Measurements from ENCODE around the gene ASCC3.
A peak's percentile ranks its signal among the peaks of the same experiment; 100 is the strongest.

ASCC3 gene

GRCh38 chr6:100810015-100810414, 71.1 kb downstream of the ASCC3 start:
- H3K36me3 ChIP-seq (ENCODE audit: control insufficient read depth in 4 of 4, insufficient read depth in 4 of 4, low read length in 3 of 4): peaks cover 0 to 7% (median 5%) of the 10 kb centered on the region in 4 experiments
- no peak overlapping the region for H3K4me3 ChIP-seq (ENCODE audit: control insufficient read depth in 1 of 7, extremely low read depth in 1 of 7, insufficient read depth in 4 of 7, low read depth in 2 of 7, low read length in 6 of 7)
- ChIA-PET CTCF (no interaction called here), POLR2A (no interaction called here)
- no peaks in the 10 kb centered on the region for H3K27me3 ChIP-seq (replicated peaks in 2 of 5; ENCODE audit: control insufficient read depth in 4 of 5, insufficient read depth in 5 of 5, low read length in 4 of 5)
- H3K27ac ChIP-seq (ENCODE audit: insufficient read depth in 1 of 2, low read depth in 1 of 2, low read length in 2 of 2, poor library complexity in 1 of 2, severe bottlenecking in 2 of 2): no peak overlapping the region
- no peaks in the 10 kb centered on the region for H3K9me3 ChIP-seq (ENCODE audit: control extremely low read depth in 1 of 5, control insufficient read depth in 4 of 5, insufficient read depth in 2 of 5, low read depth in 1 of 5, low read length in 4 of 5)
- no peak for DNase-seq
- 100% methylated on average over 2 of the region's 2 CpGs for WGBS (ENCODE audit: insufficient coverage)
- H3K4me1 ChIP-seq (ENCODE audit: control extremely low read depth in 1 of 4, control insufficient read depth in 4 of 4, insufficient read depth in 4 of 4, low read length in 3 of 4): peaks cover 0 to 3% (median 1%) of the 10 kb centered on the region in 4 experiments

DNA sequence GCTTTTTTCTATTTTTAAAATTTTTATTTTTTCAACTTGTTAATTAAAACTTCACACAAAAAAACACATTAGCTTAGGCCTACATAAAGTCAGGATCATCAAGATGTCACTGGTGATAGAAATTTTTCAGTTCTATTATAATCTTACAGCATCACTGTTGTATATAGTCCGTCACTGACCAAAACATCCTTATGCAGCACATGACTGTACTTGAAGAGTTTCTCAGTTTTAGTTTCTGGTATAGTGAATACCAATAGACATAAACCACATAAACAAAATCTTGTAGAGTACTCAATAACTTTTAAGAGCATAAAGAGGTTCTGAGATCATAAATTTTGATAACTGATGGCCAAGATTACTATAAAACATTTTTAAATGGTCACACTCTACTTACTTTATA, 71.8 kb downstream of the ASCC3 start:
- no peak for DNase-seq
- H3K27me3 ChIP-seq (replicated peaks in 2 of 5; ENCODE audit: control insufficient read depth in 4 of 5, insufficient read depth in 5 of 5, low read length in 4 of 5): no peaks in the 10 kb centered on the region
- ChIA-PET CTCF (no interaction called here), POLR2A (no interaction called here)
- peaks cover 0 to 11% (median 9%) of the 10 kb centered on the region in 4 experiments for H3K36me3 ChIP-seq (ENCODE audit: control insufficient read depth in 4 of 4, insufficient read depth in 4 of 4, low read length in 3 of 4)
- peaks cover 0 to 3% (median 1%) of the 10 kb centered on the region in 4 experiments for H3K4me1 ChIP-seq (ENCODE audit: control extremely low read depth in 1 of 4, control insufficient read depth in 4 of 4, insufficient read depth in 4 of 4, low read length in 3 of 4)
- no peaks in the 10 kb centered on the region for H3K9me3 ChIP-seq (ENCODE audit: control extremely low read depth in 1 of 5, control insufficient read depth in 4 of 5, insufficient read depth in 2 of 5, low read depth in 1 of 5, low read length in 4 of 5)
- H3K4me3 ChIP-seq (ENCODE audit: control insufficient read depth in 1 of 7, extremely low read depth in 1 of 7, insufficient read depth in 4 of 7, low read depth in 2 of 7, low read length in 6 of 7): no peak overlapping the region
- no peak overlapping the region for H3K27ac ChIP-seq (ENCODE audit: insufficient read depth in 1 of 2, low read depth in 1 of 2, low read length in 2 of 2, poor library complexity in 1 of 2, severe bottlenecking in 2 of 2)
- WGBS (ENCODE audit: insufficient coverage): no CpG with 5 or more reads among the region's 1 CpG

DNA sequence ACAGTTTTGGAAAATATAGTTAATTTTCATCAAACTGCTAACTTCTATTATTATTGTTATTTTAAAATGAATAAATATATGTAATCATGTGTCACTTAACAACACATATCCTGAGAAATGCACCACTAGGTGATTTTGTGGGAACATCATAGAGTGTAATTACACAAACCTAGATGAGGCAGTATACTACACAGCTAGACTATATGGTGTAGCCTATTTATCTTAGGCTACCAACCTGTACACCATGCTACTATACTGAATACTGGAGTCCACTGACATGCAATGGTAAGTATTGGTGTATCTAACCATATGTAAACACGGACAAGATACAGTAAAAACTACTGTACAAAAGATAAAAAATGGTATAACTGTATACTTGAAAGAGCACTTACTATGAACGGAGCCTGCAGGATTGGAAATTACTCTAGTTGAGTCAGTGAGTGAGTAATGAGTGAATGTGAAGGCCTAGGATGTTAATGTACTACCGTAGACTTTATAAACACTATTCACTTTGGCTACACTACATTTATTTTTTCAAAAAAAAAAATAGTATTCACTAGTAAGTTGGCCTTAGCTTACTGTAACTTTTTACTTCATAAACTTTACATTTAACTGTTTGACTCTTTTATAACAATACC, 72.4 kb downstream of the ASCC3 start:
- Histone ChIP-seq H3K36me3 (ENCODE audit: control insufficient read depth in 4 of 4, insufficient read depth in 4 of 4, low read length in 3 of 4) (peaks cover 0 to 11% (median 9%) of the 10 kb centered on the region in 4 experiments), H3K27ac (ENCODE audit: insufficient read depth in 1 of 2, low read depth in 1 of 2, low read length in 2 of 2, poor library complexity in 1 of 2, severe bottlenecking in 2 of 2) (no peak overlapping the region), H3K4me3 (ENCODE audit: control insufficient read depth in 1 of 7, extremely low read depth in 1 of 7, insufficient read depth in 4 of 7, low read depth in 2 of 7, low read length in 6 of 7) (no peak overlapping the region), H3K9me3 (ENCODE audit: control extremely low read depth in 1 of 5, control insufficient read depth in 4 of 5, insufficient read depth in 2 of 5, low read depth in 1 of 5, low read length in 4 of 5) (no peaks in the 10 kb centered on the region), H3K27me3 (replicated peaks in 2 of 5; ENCODE audit: control insufficient read depth in 4 of 5, insufficient read depth in 5 of 5, low read length in 4 of 5) (no peaks in the 10 kb centered on the region), H3K4me1 (ENCODE audit: control extremely low read depth in 1 of 4, control insufficient read depth in 4 of 4, insufficient read depth in 4 of 4, low read length in 3 of 4) (peaks cover 0 to 8% (median 2%) of the 10 kb centered on the region in 4 experiments)
- ChIA-PET POLR2A (no interaction called here), CTCF (no interaction called here)
- WGBS (ENCODE audit: insufficient coverage): 100% methylated on average over 1 of the region's 3 CpGs
- DNase-seq: no peak

- Histone ChIP-seq H3K9me3 (ENCODE audit: control extremely low read depth in 1 of 5, control insufficient read depth in 4 of 5, insufficient read depth in 2 of 5, low read depth in 1 of 5, low read length in 4 of 5) (no peaks in the 10 kb centered on the region), H3K4me1 (ENCODE audit: control extremely low read depth in 1 of 4, control insufficient read depth in 4 of 4, insufficient read depth in 4 of 4, low read length in 3 of 4) (peaks cover 0 to 10% (median 4%) of the 10 kb centered on the region in 4 experiments), H3K4me3 (ENCODE audit: control insufficient read depth in 1 of 7, extremely low read depth in 1 of 7, insufficient read depth in 4 of 7, low read depth in 2 of 7, low read length in 6 of 7) (no peak overlapping the region), H3K27ac (ENCODE audit: insufficient read depth in 1 of 2, low read depth in 1 of 2, low read length in 2 of 2, poor library complexity in 1 of 2, severe bottlenecking in 2 of 2) (no peak overlapping the region), H3K27me3 (replicated peaks in 2 of 5; ENCODE audit: control insufficient read depth in 4 of 5, insufficient read depth in 5 of 5, low read length in 4 of 5) (no peaks in the 10 kb centered on the region), H3K36me3 (ENCODE audit: control insufficient read depth in 4 of 4, insufficient read depth in 4 of 4, low read length in 3 of 4) (peaks cover 0 to 11% (median 5%) of the 10 kb centered on the region in 4 experiments)
- DNase-seq: peak in 1 of 3 donors; percentile 15
- CTCF ChIA-PET: interaction anchor here (1.0 kb wide), 1 partner anchor 15 kb away, joined by 3 read pairs; no protein-coding TSS in a partner anchor
- POLR2A ChIA-PET: no interaction called here
- WGBS (ENCODE audit: insufficient coverage): no CpG with 5 or more reads among the region's 4 CpGs
Observed at GRCh38 chr6:100806296-100806695, 74.8 kb downstream of the ASCC3 start.

DNA sequence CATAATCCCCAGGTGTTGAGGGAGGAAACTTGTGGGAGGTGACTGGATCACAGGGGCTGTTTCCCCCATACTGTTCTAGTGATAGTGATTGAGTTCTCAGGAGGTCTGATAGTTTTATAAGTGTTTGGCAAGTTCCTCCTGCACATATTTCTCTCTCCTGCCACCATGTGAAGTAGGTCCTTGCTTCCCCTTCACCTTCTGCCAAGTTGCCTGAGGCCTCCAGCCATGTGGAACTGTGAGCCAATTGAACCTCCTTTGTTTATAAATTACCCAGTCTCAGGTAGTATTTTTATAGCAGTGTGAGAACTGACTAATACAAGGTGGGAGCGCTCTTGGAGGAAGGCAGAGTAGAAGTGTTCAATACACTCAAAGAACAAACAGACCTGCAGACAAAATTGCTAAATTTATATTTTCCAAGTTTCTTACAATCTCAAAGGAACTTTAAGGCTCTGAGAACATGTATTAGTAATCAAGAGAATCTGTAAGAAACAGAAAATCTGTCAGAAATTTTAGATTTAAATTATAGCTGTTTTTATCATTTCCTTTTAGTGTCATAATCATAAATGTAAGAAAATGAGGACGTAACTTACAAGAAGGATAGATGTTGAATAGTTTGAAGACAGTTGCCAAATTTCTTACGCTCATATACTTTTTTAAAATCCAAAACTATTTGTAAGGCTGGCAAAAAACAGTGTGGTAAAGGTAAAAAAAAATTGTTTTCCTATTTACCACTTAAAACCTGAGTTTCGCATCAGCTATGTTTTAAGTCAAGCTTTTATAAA, 77.7 kb downstream of the ASCC3 start:
- CTCF ChIA-PET: no interaction called here

GRCh38 chr6:100801036-100801435, 80.1 kb downstream of the ASCC3 start:
- Histone ChIP-seq H3K4me1 (ENCODE audit: control extremely low read depth in 1 of 4, control insufficient read depth in 4 of 4, insufficient read depth in 4 of 4, low read length in 3 of 4) (peaks cover 0 to 8% (median 3%) of the 10 kb centered on the region in 4 experiments), H3K27ac (ENCODE audit: insufficient read depth in 1 of 2, low read depth in 1 of 2, low read length in 2 of 2, poor library complexity in 1 of 2, severe bottlenecking in 2 of 2) (no peak overlapping the region), H3K9me3 (ENCODE audit: control extremely low read depth in 1 of 5, control insufficient read depth in 4 of 5, insufficient read depth in 2 of 5, low read depth in 1 of 5, low read length in 4 of 5) (no peaks in the 10 kb centered on the region), H3K27me3 (replicated peaks in 2 of 5; ENCODE audit: control insufficient read depth in 4 of 5, insufficient read depth in 5 of 5, low read length in 4 of 5) (no peaks in the 10 kb centered on the region), H3K36me3 (ENCODE audit: control insufficient read depth in 4 of 4, insufficient read depth in 4 of 4, low read length in 3 of 4) (peaks cover 0 to 13% (median 7%) of the 10 kb centered on the region in 4 experiments), H3K4me3 (ENCODE audit: control insufficient read depth in 1 of 7, extremely low read depth in 1 of 7, insufficient read depth in 4 of 7, low read depth in 2 of 7, low read length in 6 of 7) (no peak overlapping the region)
- ChIA-PET POLR2A (no interaction called here), CTCF (no interaction called here)
- DNase-seq: no peak
- no CpG with 5 or more reads among the region's 1 CpG for WGBS (ENCODE audit: insufficient coverage)

More for the DNA sequence above, 77.7 kb downstream of the ASCC3 start:
- Histone ChIP-seq H3K4me1 (ENCODE audit: control extremely low read depth in 1 of 4, control insufficient read depth in 4 of 4, insufficient read depth in 4 of 4, low read length in 3 of 4) (peaks cover 0 to 10% (median 4%) of the 10 kb centered on the region in 4 experiments), H3K27ac (ENCODE audit: insufficient read depth in 1 of 2, low read depth in 1 of 2, low read length in 2 of 2, poor library complexity in 1 of 2, severe bottlenecking in 2 of 2) (peak overlapping the region; percentile 22 to 47), H3K4me3 (ENCODE audit: control insufficient read depth in 1 of 7, extremely low read depth in 1 of 7, insufficient read depth in 4 of 7, low read depth in 2 of 7, low read length in 6 of 7) (no peak overlapping the region), H3K9me3 (ENCODE audit: control extremely low read depth in 1 of 5, control insufficient read depth in 4 of 5, insufficient read depth in 2 of 5, low read depth in 1 of 5, low read length in 4 of 5) (no peaks in the 10 kb centered on the region), H3K36me3 (ENCODE audit: control insufficient read depth in 4 of 4, insufficient read depth in 4 of 4, low read length in 3 of 4) (peaks cover 0 to 11% (median 4%) of the 10 kb centered on the region in 4 experiments), H3K27me3 (replicated peaks in 2 of 5; ENCODE audit: control insufficient read depth in 4 of 5, insufficient read depth in 5 of 5, low read length in 4 of 5) (no peaks in the 10 kb centered on the region)
- peak in 2 of 3 donors; percentile 52 to 73 for DNase-seq
- POLR2A ChIA-PET: no interaction called here
- WGBS (ENCODE audit: insufficient coverage): no CpG with 5 or more reads among the region's 4 CpGs
